Activated CD4-positive, alpha-beta T cell treated with anti-CD3 and anti-CD28 coated beads for 4 hours (primary cell): ENCODE data around the gene KCNH5.

Experiments used
- DNase-seq, 2 donors: peaks; one replicate each; pipeline ENCODE4 v3.0.0-alpha.2; 2020

KCNH5 gene, protein sequence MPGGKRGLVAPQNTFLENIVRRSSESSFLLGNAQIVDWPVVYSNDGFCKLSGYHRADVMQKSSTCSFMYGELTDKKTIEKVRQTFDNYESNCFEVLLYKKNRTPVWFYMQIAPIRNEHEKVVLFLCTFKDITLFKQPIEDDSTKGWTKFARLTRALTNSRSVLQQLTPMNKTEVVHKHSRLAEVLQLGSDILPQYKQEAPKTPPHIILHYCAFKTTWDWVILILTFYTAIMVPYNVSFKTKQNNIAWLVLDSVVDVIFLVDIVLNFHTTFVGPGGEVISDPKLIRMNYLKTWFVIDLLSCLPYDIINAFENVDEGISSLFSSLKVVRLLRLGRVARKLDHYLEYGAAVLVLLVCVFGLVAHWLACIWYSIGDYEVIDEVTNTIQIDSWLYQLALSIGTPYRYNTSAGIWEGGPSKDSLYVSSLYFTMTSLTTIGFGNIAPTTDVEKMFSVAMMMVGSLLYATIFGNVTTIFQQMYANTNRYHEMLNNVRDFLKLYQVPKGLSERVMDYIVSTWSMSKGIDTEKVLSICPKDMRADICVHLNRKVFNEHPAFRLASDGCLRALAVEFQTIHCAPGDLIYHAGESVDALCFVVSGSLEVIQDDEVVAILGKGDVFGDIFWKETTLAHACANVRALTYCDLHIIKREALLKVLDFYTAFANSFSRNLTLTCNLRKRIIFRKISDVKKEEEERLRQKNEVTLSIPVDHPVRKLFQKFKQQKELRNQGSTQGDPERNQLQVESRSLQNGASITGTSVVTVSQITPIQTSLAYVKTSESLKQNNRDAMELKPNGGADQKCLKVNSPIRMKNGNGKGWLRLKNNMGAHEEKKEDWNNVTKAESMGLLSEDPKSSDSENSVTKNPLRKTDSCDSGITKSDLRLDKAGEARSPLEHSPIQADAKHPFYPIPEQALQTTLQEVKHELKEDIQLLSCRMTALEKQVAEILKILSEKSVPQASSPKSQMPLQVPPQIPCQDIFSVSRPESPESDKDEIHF

DNA sequence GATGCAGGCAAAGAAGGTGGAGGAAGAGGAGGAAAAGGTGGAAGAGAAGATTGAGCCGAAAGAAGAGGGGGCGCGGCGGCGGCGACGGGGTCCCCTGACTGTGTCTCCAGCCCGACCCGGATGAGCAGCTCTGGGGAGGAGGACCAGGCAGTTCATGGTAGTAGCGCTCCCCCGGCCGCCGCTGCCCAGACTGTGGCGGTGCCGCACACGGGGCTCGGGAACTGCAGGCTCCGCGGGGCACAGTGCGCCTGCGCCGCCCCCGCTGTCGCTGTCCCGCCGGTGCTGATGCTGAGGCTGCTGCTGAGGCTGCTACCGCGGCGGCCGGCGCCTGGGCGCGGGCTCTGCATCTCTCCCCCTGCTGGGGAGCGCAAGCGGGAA, at the start of gene KCNH5:
KCNH5 (minus strand) TSS at position 225 of the 378 bp plus-strand sequence. CDS start 272 bp downstream, outside the sequence.
- no peak for DNase-seq

DNA sequence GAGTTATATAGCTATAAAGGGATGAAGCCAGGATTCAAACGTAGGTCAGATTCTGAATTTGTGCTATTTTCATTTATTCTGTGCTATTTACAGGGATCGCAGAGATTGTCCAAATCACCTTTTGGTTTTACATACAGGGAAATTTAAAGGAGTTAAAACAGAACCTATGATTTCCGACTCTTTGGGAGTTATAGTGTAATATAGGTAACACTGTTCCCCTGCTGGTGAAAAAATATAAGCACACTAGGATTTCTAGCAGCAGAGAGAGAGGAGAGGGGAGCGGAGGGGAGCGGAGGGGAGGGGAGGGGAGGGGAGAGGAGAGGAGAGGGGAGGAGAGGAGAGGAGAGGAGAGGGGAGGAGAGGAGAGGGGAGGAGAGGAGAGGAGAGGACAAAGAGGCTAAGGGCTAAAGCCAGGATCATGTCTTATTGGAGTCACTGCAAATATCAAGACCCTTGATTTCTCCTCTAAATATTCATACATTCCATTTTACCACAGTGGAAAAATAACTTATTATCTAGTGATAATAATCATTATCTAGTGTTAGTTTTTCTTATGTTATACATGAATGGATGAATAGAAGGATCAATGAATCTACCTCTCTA, 46.2 kb upstream of the KCNH5 start:
- no peak for DNase-seq

GRCh38 chr14:63088865-63089264, 43.6 kb upstream of the KCNH5 start:
- DNase-seq = no peak

- no peak for DNase-seq
These were observed 33.3 kb upstream of the KCNH5 start for GRCh38 chr14:63078569-63078968.

GRCh38 chr14:63076488-63076887, 31.2 kb upstream of the KCNH5 start:
- no peak for DNase-seq

GRCh38 chr14:63055631-63056030, 10.4 kb upstream of the KCNH5 start:
- no peak for DNase-seq

DNA sequence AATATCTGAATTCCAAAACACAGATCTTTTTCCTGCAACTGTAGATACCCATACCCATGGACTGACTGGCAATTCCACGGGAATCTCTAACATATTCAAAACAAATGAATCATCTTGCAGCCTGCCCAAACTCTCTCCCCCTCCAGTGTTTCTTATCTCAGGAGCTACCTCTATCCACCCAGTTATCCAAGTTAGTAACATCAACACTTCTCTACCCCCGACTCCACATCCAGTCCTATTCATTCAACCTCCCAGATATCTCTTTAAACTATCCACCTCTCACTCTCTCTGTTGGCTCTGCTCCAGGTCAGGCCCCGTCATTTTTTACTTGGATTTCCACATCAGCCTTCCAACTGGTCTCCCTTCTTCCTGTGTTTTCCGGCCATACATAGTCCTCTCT, 6.7 kb upstream of the KCNH5 start:
- no peak for DNase-seq

GRCh38 chr14:63051301-63051700, 6.0 kb upstream of the KCNH5 start:
- no peak for DNase-seq

DNA sequence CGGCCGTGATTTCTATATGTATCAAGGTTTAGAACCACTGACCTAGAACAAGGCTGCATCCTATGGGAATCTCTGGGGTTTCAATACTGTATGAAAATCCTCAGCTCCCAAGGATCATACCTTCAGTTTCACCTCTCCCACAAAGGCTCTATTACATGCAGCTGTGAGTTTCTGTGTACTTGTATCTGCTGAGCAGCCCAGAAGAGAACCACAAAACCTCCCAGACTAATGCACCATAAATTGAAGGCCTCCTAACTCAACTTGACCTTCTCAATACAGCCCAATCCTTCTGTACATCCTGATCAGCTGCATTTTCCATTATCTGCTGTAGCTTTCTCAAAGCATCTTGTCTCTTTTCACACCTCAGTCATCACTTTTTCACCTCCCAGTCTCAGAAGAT, 5.4 kb upstream of the KCNH5 start:
- DNase-seq = no peak

GRCh38 chr14:63046339-63047268, 1.3 kb upstream of the KCNH5 start:
- DNase-seq = no peak

GRCh38 chr14:63045612-63046320, 508 bp upstream of the KCNH5 start:
- DNase-seq = no peak

- DNase-seq = no peak
These were observed 5.4 kb downstream of the KCNH5 start for GRCh38 chr14:63039866-63040265.

DNA sequence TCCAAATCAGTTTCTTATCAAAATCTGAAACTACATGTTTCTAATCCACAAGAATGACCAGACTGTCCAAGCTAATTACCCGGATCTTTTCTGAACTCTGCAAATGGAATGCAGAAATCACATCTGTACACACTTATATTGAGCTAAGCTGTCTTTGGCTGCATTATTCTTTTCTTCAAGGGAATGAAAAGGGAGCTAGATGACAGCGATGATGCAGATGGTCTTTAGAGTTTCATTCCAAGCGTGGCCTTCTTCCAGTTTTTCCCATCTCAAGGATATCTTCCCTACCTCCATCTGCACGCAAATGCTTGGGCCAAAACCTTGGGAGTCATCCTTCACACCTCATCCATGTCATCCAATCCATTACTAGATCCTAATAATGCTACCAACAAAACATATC, 12.6 kb downstream of the KCNH5 start:
- DNase-seq = no peak

- DNase-seq = no peak
These were observed 13.2 kb downstream of the KCNH5 start for GRCh38 chr14:63032076-63032475.

GRCh38 chr14:63030113-63030512, 15.1 kb downstream of the KCNH5 start:
- no peak for DNase-seq

DNA sequence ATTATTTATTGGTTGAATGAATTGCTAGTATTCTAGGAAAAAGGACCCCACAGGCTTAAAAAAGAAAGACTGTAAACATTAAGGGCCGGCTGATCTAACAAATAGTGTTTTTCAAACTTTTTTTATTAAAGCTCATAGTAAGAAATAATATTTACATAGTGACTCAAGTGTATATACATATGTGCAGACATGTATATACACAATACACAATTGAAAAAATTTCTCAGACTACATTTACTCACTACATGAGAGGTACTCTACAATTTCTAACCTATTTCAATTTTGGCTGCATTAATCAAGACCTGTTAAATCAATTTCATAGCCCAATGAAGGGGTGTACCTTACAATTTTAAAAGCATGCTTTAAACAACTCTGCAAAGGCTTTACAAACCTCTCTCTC, 17.5 kb downstream of the KCNH5 start:
- DNase-seq = no peak

GRCh38 chr14:63026491-63026890, 18.8 kb downstream of the KCNH5 start:
- no peak for DNase-seq

- no peak for DNase-seq
These were observed 30.6 kb downstream of the KCNH5 start for GRCh38 chr14:63014621-63015020.

- no peak for DNase-seq
These were observed 33.1 kb downstream of the KCNH5 start for GRCh38 chr14:63012171-63012570.

DNA sequence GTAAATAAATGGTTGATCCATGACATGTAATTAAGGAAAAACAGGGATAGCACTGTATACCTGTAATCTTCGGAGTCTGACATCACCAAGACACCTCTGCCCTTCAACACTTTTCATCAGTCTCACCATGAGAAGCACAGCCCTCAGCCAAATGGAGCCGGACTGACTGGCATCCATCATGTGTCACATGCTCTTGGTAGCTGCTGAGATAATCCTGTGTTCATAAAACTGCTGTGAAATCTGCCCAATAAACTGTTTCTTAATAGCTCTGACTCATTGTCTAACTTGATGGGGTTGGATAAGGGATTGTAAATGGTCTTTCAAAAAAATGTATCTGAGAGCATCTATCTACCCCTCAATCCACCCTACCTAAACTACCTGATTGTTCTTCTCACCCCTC, 33.6 kb downstream of the KCNH5 start:
- DNase-seq = no peak

DNA sequence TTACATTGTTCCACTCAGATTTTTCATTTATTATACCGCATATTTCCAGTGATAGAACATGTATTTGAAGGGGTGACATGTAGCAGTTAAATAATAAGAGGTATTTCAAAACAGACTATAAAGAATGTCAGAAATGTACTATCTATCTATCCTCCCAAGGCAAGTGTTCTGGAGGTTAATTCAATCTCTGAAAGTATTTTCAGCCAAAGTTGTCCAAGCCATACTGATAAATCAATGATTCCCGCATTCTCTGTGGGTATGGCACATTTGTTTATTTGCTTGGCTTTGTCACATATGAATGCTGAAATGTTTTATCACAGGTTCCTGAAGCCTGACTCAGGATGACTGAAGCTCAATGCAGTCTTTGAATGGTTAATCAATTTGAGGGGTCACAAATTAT, 35.8 kb downstream of the KCNH5 start:
- no peak for DNase-seq

DNA sequence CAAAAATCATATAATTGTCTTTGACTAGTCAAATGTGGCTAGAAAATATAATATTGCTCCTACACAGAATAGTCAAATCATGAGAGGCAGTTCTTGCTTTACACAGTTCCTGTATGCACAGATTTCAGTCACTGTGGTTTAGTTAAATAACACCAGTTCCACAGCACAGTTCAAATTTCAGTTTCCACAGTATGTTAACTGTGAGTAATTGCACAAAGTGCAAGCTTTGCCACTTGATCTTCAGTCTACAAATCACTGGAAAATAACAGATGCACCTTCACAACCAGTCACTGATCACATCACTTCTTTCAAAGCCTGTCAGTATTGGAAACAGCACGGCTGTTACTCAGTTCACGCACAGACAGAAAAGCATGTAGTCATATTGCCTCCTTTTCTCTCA, 38.7 kb downstream of the KCNH5 start:
- no peak for DNase-seq
